ENCODE measurements around the gene SRI.

GRCh38 chr7:88230646-88231045 lies 10.8 kb upstream of the SRI start:
- TF ChIP-seq REST (IDR thresholded peaks at IDR 0.05; ENCODE audit: insufficient read depth in 1 of 2, low read depth in 2 of 2, low read length in 1 of 2) (no peak), POLR2AphosphoS5 (IDR thresholded peaks at IDR 0.05; ENCODE audit: low read depth, low read length) (no peak), CTCF (IDR thresholded peaks at IDR 0.05) (no peak)

All from Panc1 (cell line).